CD4-positive, alpha-beta T cell treated with Interferon alpha-2 for 1 hour (primary cell): ENCODE results near the gene DMXL1.

Source experiments
- DNase-seq, 2 donors: peaks; one replicate each; pipeline ENCODE4 v3.0.0-alpha.2; 2020 to 2022

Gene DMXL1

GRCh38 chr5:119070828-119071560 is at the start of gene DMXL1:
Gene DMXL1 (plus strand): TSS chr5:119071087. CDS start chr5:119071570, 483 bp downstream.
- DNase-seq: peak; percentile 99

- no peak for DNase-seq
These were observed 49.6 kb upstream of the DMXL1 start for GRCh38 chr5:119021149-119021732.

GRCh38 chr5:119022017-119022745 is 48.7 kb upstream of the DMXL1 start:
- DNase-seq: peak in 1 of 2 donors; percentile 44

- no peak for DNase-seq
These were observed 48.1 kb upstream of the DMXL1 start for GRCh38 chr5:119022773-119023172.

- no peak for DNase-seq
These were observed 42.3 kb upstream of the DMXL1 start for GRCh38 chr5:119028575-119028974.

GRCh38 chr5:119031011-119031886 is 39.6 kb upstream of the DMXL1 start:
- peak in 1 of 2 donors; percentile 42 for DNase-seq

GRCh38 chr5:119031905-119032304 is 39.0 kb upstream of the DMXL1 start:
- DNase-seq: peak in 1 of 2 donors; percentile 61

- DNase-seq: peak; percentile 7 to 62
These were observed 38.2 kb upstream of the DMXL1 start for GRCh38 chr5:119032656-119033055.

- no peak for DNase-seq
These were observed 37.8 kb upstream of the DMXL1 start for GRCh38 chr5:119033135-119033534.

- no peak for DNase-seq
These were observed 34.7 kb upstream of the DMXL1 start for GRCh38 chr5:119036101-119036762.

- no peak for DNase-seq
These were observed 33.2 kb upstream of the DMXL1 start for GRCh38 chr5:119037496-119038215.

- no peak for DNase-seq
These were observed 22.6 kb upstream of the DMXL1 start for GRCh38 chr5:119048246-119048645.

GRCh38 chr5:119049824-119050449 is 20.9 kb upstream of the DMXL1 start:
- DNase-seq: no peak

GRCh38 chr5:119054101-119054500 is 16.8 kb upstream of the DMXL1 start:
- no peak for DNase-seq

GRCh38 chr5:119055294-119055693 is 15.6 kb upstream of the DMXL1 start:
- DNase-seq: no peak

GRCh38 chr5:119058979-119059529 is 11.8 kb upstream of the DMXL1 start:
- DNase-seq: no peak

- DNase-seq: no peak
These were observed 11.1 kb upstream of the DMXL1 start for GRCh38 chr5:119059740-119060255.

- no peak for DNase-seq
These were observed 7.1 kb upstream of the DMXL1 start for GRCh38 chr5:119063579-119064379.

- no peak for DNase-seq
These were observed 3.4 kb upstream of the DMXL1 start for GRCh38 chr5:119067450-119067849.

- no peak for DNase-seq
These were observed 384 bp upstream of the DMXL1 start for GRCh38 chr5:119070578-119070827.
